K562 (cell line): ENCODE measurements around the gene MMUT. TPM values are rescaled to one million over a fixed set of nuclear protein-coding genes. Genes with fewer than 3 reads are reported as not detected.

ENCODE experiments used
- CREM ChIP-seq: IDR thresholded peaks from 2 replicates; pipeline ENCODE4 v1.6.1; 2014; ENCODE audit warnings: antibody characterized with exemption, low read depth
- ELF1 ChIP-seq: fragments of 200-800 bp; sonication (Bioruptor generic); IDR thresholded peaks from 2 replicates; pipeline ENCODE4 v1.6.1; 2016; ENCODE audit warnings: missing genetic modification characterization, missing compliant biosample characterization
- FOXK2 ChIP-seq, 2 experiments: fragments of 450-650 bp; IDR thresholded peaks in 1 of 2; conservative IDR thresholded peaks in 1 of 2; 2 replicates each; pipeline ENCODE4 v1.6.1; 2016; ENCODE audit warnings: low read depth in 2 of 2, mild to moderate bottlenecking in 1 of 2
- GTF2E2 ChIP-seq: fragments of 200-800 bp; sonication (Bioruptor generic); IDR thresholded peaks from 2 replicates; pipeline ENCODE4 v1.6.1; 2016; ENCODE audit warnings: missing genetic modification characterization, missing compliant biosample characterization
- NFIX ChIP-seq: fragments of 250-450 bp; sonication (Bioruptor Pico); IDR thresholded peaks from 2 replicates; pipeline ENCODE4 v1.4.0; 2020; ENCODE audit warnings: low read depth, mild to moderate bottlenecking, moderate library complexity
- PYGO2 ChIP-seq: fragments of 450-650 bp; IDR thresholded peaks from 2 replicates; pipeline ENCODE4 v1.6.1; 2016; ENCODE audit warnings: mild to moderate bottlenecking, missing genetic modification characterization, moderate library complexity, missing compliant biosample characterization
- RBM17 ChIP-seq: fragments of 200-400 bp; formaldehyde crosslinking; IDR thresholded peaks from 2 replicates; pipeline ENCODE4 v1.6.1; 2017; ENCODE audit warnings: low read depth, mild to moderate bottlenecking, low read length, borderline replicate concordance
- SMARCB1 ChIP-seq: IDR thresholded peaks from 2 replicates; pipeline ENCODE4 v1.6.1; 2011; ENCODE audit warnings: improper control_type of control experiment, low read depth; ENCODE audit not compliant: insufficient read length
- SRSF3 ChIP-seq: fragments of 200-400 bp; formaldehyde crosslinking; IDR thresholded peaks from 2 replicates; pipeline ENCODE4 v1.6.1; 2016; ENCODE audit warnings: mild to moderate bottlenecking, low read length, moderate library complexity; ENCODE audit not compliant: insufficient read depth
- ZNF12 ChIP-seq: sonication (generic); formaldehyde crosslinking; IDR thresholded peaks from 2 replicates; pipeline ENCODE4 v1.4.0; 2020; ENCODE audit warnings: mild to moderate bottlenecking, missing genetic modification reagents
- ZNF253 ChIP-seq: fragments of 250-450 bp; sonication (Bioruptor Pico); conservative IDR thresholded peaks from 2 replicates; pipeline ENCODE4 v1.6.1; 2021; ENCODE audit warnings: mild to moderate bottlenecking
- ZNF3 ChIP-seq: fragments of 250-450 bp; sonication (Bioruptor Pico); IDR thresholded peaks from 2 replicates; pipeline ENCODE4 v1.5.0; 2021; ENCODE audit warnings: mild to moderate bottlenecking, moderate library complexity
- polyA plus RNA-seq, 8 experiments: library from polyadenylated mRNA; depleted of rRNA in 4 of 8; stranded (reverse) in 5 of 8; unstranded in 3 of 8; fragments of >200 nt; fragmentation: Nextera tagmentation in 2 of 8; fragmentation: Illumina TruSeq in 1 of 8; extraction: Ambion mirVana in 2 of 8; extraction: Trizol in 1 of 8; gene quantifications; 2 replicates each; pipeline versions ENCODE4 v1.2.1 to v1.2.3, GENCODE V29; 2011 to 2014; ENCODE audit warnings: inconsistent platforms in 1 of 8, missing spikeins in 1 of 8
- total RNA-seq, 7 experiments: library from RNA; depleted of rRNA in 6 of 7; stranded (reverse); fragments of >200 nt in 6 of 7; fragmentation: Illumina TruSeq in 2 of 7; extraction: Trizol in 2 of 7; gene quantifications; 2 replicates each; pipeline versions ENCODE4 v1.2.1 to v1.2.3, GENCODE V29; 2011 to 2021; ENCODE audit warnings: low replicate concordance in 1 of 7
- TF ChIP-seq, protein P1 (sequence below): fragments of 450-650 bp; formaldehyde crosslinking; IDR thresholded peaks from 2 replicates; pipeline ENCODE4 v1.4.0; 2022; ENCODE audit warnings: missing genetic modification characterization
- TF ChIP-seq, protein P2 (sequence below), 2 experiments: fragments of 450-650 bp in 1 of 2; sonication (generic) in 1 of 2; formaldehyde crosslinking in 1 of 2; IDR thresholded peaks; 2 replicates each; pipeline versions ENCODE4 v1.7.1 to v1.9.0; 2016 to 2022; ENCODE audit warnings: inconsistent platforms in 1 of 2, mild to moderate bottlenecking in 1 of 2, missing genetic modification reagents in 1 of 2
- TF ChIP-seq, protein P3 (sequence below): IDR thresholded peaks from 2 replicates; pipeline ENCODE4 v1.6.1; 2016; ENCODE audit warnings: missing genetic modification characterization, missing compliant biosample characterization

MMUT gene
- total and polyA plus RNA-seq, 9 of the 15 experiments (the other 6 are each of a cell fraction or from before 2014, with no cell fraction given), result 7.1 to 26.4 (median 16.0) TPM

DNA sequence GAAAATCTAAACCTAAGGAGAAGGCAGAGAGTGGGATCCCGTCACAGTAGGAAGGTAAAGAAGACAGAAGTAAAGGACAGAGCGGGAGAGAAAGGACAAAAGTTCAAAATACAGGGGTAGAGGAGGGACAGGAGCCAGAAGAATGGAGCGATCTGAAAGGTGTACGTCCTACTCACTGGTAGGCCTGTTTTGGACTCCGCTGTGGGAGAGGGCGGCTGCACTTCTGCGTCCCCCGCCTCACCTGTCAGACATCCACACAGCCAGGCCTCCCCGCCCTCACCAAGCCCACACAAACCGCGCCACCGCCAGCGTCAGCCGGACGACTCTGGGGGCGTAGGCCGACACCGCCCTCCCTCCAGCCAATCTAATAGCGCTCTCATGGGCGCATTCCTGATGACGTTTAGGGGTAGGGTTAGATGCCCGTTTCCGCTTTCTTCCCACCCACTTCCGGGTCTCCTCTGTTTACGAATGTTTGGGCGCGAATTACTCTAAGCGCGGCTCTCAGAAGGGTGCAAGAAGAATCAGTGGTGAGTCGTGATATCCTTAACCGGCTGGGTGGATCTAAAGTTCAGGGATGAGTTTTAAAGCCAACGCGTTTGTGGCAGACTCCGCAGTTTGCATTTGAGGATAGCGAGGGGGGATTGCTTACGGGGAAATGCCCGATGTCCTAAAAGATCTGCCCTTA, at the start of gene MMUT, which contains the start of gene CENPQ (continued):
- TF ChIP-seq, protein P1, sequence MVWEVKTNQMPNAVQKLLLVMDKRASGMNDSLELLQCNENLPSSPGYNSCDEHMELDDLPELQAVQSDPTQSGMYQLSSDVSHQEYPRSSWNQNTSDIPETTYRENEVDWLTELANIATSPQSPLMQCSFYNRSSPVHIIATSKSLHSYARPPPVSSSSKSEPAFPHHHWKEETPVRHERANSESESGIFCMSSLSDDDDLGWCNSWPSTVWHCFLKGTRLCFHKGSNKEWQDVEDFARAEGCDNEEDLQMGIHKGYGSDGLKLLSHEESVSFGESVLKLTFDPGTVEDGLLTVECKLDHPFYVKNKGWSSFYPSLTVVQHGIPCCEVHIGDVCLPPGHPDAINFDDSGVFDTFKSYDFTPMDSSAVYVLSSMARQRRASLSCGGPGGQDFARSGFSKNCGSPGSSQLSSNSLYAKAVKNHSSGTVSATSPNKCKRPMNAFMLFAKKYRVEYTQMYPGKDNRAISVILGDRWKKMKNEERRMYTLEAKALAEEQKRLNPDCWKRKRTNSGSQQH (CRISPR knock-in tag), result no peak
- TF ChIP-seq CREM, result peak; percentile 100
- peak; percentile 54; the same call in 1 of the 2 replicates for TF ChIP-seq GTF2E2 (tag)
- TF ChIP-seq FOXK2 (conservative IDR thresholded peaks at IDR 0.05 in 1 of 2, IDR thresholded peaks at IDR 0.05 in 1 of 2; ENCODE audit: low read depth in 2 of 2), result peak; percentile 99 to 100
- TF ChIP-seq RBM17, result no peak
- no peak for TF ChIP-seq ZNF3 (CRISPR knock-in tag)
- TF ChIP-seq, protein P2, sequence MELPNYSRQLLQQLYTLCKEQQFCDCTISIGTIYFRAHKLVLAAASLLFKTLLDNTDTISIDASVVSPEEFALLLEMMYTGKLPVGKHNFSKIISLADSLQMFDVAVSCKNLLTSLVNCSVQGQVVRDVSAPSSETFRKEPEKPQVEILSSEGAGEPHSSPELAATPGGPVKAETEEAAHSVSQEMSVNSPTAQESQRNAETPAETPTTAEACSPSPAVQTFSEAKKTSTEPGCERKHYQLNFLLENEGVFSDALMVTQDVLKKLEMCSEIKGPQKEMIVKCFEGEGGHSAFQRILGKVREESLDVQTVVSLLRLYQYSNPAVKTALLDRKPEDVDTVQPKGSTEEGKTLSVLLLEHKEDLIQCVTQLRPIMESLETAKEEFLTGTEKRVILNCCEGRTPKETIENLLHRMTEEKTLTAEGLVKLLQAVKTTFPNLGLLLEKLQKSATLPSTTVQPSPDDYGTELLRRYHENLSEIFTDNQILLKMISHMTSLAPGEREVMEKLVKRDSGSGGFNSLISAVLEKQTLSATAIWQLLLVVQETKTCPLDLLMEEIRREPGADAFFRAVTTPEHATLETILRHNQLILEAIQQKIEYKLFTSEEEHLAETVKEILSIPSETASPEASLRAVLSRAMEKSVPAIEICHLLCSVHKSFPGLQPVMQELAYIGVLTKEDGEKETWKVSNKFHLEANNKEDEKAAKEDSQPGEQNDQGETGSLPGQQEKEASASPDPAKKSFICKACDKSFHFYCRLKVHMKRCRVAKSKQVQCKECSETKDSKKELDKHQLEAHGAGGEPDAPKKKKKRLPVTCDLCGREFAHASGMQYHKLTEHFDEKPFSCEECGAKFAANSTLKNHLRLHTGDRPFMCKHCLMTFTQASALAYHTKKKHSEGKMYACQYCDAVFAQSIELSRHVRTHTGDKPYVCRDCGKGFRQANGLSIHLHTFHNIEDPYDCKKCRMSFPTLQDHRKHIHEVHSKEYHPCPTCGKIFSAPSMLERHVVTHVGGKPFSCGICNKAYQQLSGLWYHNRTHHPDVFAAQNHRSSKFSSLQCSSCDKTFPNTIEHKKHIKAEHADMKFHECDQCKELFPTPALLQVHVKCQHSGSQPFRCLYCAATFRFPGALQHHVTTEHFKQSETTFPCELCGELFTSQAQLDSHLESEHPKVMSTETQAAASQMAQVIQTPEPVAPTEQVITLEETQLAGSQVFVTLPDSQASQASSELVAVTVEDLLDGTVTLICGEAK (IDR thresholded peaks at IDR 0.05), result peak; percentile 97
- TF ChIP-seq, protein P2 (CRISPR knock-in tag; IDR thresholded peaks at IDR 0.05), result no peak
- TF ChIP-seq SMARCB1, result no peak
- no peak for TF ChIP-seq ZNF253 (CRISPR knock-in tag)
- TF ChIP-seq, protein P3, sequence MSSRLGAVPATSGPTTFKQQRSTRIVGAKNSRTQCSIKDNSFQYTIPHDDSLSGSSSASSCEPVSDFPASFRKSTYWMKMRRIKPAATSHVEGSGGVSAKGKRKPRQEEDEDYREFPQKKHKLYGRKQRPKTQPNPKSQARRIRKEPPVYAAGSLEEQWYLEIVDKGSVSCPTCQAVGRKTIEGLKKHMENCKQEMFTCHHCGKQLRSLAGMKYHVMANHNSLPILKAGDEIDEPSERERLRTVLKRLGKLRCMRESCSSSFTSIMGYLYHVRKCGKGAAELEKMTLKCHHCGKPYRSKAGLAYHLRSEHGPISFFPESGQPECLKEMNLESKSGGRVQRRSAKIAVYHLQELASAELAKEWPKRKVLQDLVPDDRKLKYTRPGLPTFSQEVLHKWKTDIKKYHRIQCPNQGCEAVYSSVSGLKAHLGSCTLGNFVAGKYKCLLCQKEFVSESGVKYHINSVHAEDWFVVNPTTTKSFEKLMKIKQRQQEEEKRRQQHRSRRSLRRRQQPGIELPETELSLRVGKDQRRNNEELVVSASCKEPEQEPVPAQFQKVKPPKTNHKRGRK (tag), result no peak
- TF ChIP-seq PYGO2 (tag), result no peak
- no peak for TF ChIP-seq ZNF12 (CRISPR knock-in tag)
- TF ChIP-seq ELF1 (tag), result peak; percentile 99
- TF ChIP-seq SRSF3, result no peak
- no peak for TF ChIP-seq NFIX
